Stomach (tissue), 9 donors: ENCODE data around the gene UBD. TPM values are rescaled to one million over a fixed set of nuclear protein-coding genes. Genes with fewer than 3 reads are reported as not detected.

Experiments
- DNase-seq, 2 donors: peaks; one replicate each; pipeline versions ENCODE4 v3.0.0 to v3.0.0-alpha.2; 2013 to 2019
- H3K27ac ChIP-seq, 5 donors: fragments of 200-600 bp in 4 of 5; sonication (generic) in 4 of 5; one replicate each; pipeline ENCODE4 v1.5.1; 2013 to 2019; ENCODE audit warnings: mild to moderate bottlenecking in 1 of 5, moderate library complexity in 1 of 5
- H3K27me3 ChIP-seq, 3 donors: fragments of 200-600 bp; sonication (generic); one replicate each; pipeline ENCODE4 v1.5.1; 2017 to 2019; ENCODE audit warnings: mixed run types in 1 of 3
- H3K36me3 ChIP-seq, 4 donors: fragments of 200-600 bp; sonication (generic); 1 replicate in 3 of 4; 2 replicates in 1 of 4; pipeline ENCODE4 v1.5.1; 2016 to 2019
- H3K4me1 ChIP-seq, 4 donors: fragments of 200-600 bp; sonication (generic); one replicate each; pipeline ENCODE4 v1.5.1; 2016 to 2019
- H3K4me3 ChIP-seq, 4 donors: fragments of 200-600 bp; sonication (generic) in 3 of 4; one replicate each; pipeline ENCODE4 v1.5.1; 2016 to 2019; ENCODE audit warnings: mild to moderate bottlenecking in 1 of 4
- H3K9me3 ChIP-seq, 4 donors: fragments of 200-600 bp; sonication (generic); one replicate each; pipeline ENCODE4 v1.5.1; 2016 to 2019
- CTCF ChIP-seq, 7 experiments: fragments of 450-650 bp in 4 of 7; fragments of 200-600 bp in 3 of 7; sonication (generic) in 3 of 7; IDR thresholded peaks; one replicate each; pipeline ENCODE4 v1.5.1; 2016 to 2019; ENCODE audit warnings: antibody characterized with exemption in 7 of 7, control low read depth in 2 of 7, mild to moderate bottlenecking in 1 of 7
- EP300 ChIP-seq: sonication (generic); formaldehyde crosslinking; IDR thresholded peaks from one replicate; pipeline ENCODE4 v1.6.1; 2017; ENCODE audit warnings: antibody characterized with exemption
- POLR2A ChIP-seq, 4 donors: fragments of 450-650 bp; IDR thresholded peaks; one replicate each; pipeline ENCODE4 v1.6.1; 2016; ENCODE audit warnings: antibody characterized with exemption in 4 of 4, control low read depth in 2 of 4, mild to moderate bottlenecking in 1 of 4, moderate library complexity in 1 of 4
- POLR2AphosphoS5 ChIP-seq, 3 donors: sonication (generic); formaldehyde crosslinking; IDR thresholded peaks; one replicate each; pipeline ENCODE4 v1.6.1; 2016; ENCODE audit warnings: antibody characterized with exemption in 3 of 3
- WGBS, 5 donors: extraction: QIAGEN DNeasy Blood & Tissue Kit in 3 of 5; methylation state at CpG; one replicate each; pipeline versions ENCODE4 v1.1.5 to v1.1.7; 2013 to 2018; 5-methylcytosine and 5-hydroxymethylcytosine counted together
- intact Hi-C: fragments of 100-400 bp; cut with DNase I; formaldehyde crosslinking; loops from one replicate; pipeline ENCODE4 v1.15.1; 2023; ENCODE audit warnings: low total_unique reads
- polyA plus RNA-seq, 3 donors: library from polyadenylated mRNA; stranded (reverse); fragments of 200-250 nt; gene quantifications; one replicate each; pipeline ENCODE4 v1.2.3, GENCODE V29; 2013
- total RNA-seq, 5 donors: library from RNA; depleted of rRNA; stranded (reverse); fragments of >200 nt; gene quantifications; one replicate each; pipeline versions ENCODE4 v1.1.0 to v1.2.3, GENCODE V29; 2014 to 2016
- donor health status: healthy with polysubstance abuse.
- donor health status: Bipolar disorder and iron deficiency.
- donor health status: healthy.

UBD gene
- total and polyA plus RNA-seq, 8 donors = 4.0 to 65.8 (median 7.7) TPM; not detected in 3

GRCh38 chr6:29557320-29557719 lies 2.2 kb downstream of the UBD start:
- Histone ChIP-seq H3K36me3 (no peaks in the 10 kb centered on the region), H3K27me3 (peaks cover 3 to 73% (median 32%) of the 10 kb centered on the region in 3 donors), H3K4me3 (no peak overlapping the region), H3K9me3 (no peaks in the 10 kb centered on the region), H3K27ac (no peak overlapping the region), H3K4me1 (peaks cover 12 to 17% (median 15%) of the 10 kb centered on the region in 4 donors)
- no peak for DNase-seq
- intact Hi-C loops = no loop called here
- TF ChIP-seq CTCF (IDR thresholded peaks at IDR 0.05) (no peak), POLR2A (IDR thresholded peaks at IDR 0.05) (no peak), EP300 (no peak), POLR2AphosphoS5 (IDR thresholded peaks at IDR 0.05) (no peak)

GRCh38 chr6:29554764-29555163 lies 4.8 kb downstream of the UBD start:
- no peaks in the 10 kb centered on the region for H3K36me3 ChIP-seq
- H3K4me1 ChIP-seq = peaks cover 12 to 17% (median 15%) of the 10 kb centered on the region in 4 donors
- H3K27ac ChIP-seq = no peak overlapping the region
- intact Hi-C loops = no loop called here
- H3K4me3 ChIP-seq = no peak overlapping the region
- 79 to 94% (median 88%) methylated on average over 5 of the region's 5 CpGs for WGBS, 5 donors
- H3K9me3 ChIP-seq = no peaks in the 10 kb centered on the region
- TF ChIP-seq POLR2A (IDR thresholded peaks at IDR 0.05) (no peak), POLR2AphosphoS5 (IDR thresholded peaks at IDR 0.05) (no peak), EP300 (no peak), CTCF (IDR thresholded peaks at IDR 0.05) (no peak)
- DNase-seq = no peak
- peaks cover 3 to 64% (median 32%) of the 10 kb centered on the region in 3 donors for H3K27me3 ChIP-seq

GRCh38 chr6:29553268-29554057 lies 6.1 kb downstream of the UBD start:
- peaks cover 3 to 60% (median 32%) of the 10 kb centered on the region in 3 donors for H3K27me3 ChIP-seq
- 4 to 6% (median 5%) methylated on average over 63 to 83 of the region's 83 CpGs for WGBS, 5 donors

More at GRCh38 chr6:29553268-29554057, 6.1 kb downstream of the UBD start:
- Histone ChIP-seq H3K27ac (peak overlapping the region in 3 of 5 donors; percentile 21 to 55 (median 54)), H3K4me1 (peaks cover 12 to 17% (median 15%) of the 10 kb centered on the region in 4 donors), H3K36me3 (no peaks in the 10 kb centered on the region), H3K9me3 (no peaks in the 10 kb centered on the region), H3K4me3 (peak overlapping the region; percentile 39 to 52 (median 45))
- DNase-seq = peak; percentile 45 to 81
- TF ChIP-seq CTCF (IDR thresholded peaks at IDR 0.05) (no peak), POLR2AphosphoS5 (IDR thresholded peaks at IDR 0.05) (peak in 1 of 3 donors; percentile 40), EP300 (no peak), POLR2A (IDR thresholded peaks at IDR 0.05) (no peak)
- intact Hi-C loops = no loop called here
